Activated CD4-positive, alpha-beta T cell treated with anti-CD3 and anti-CD28 coated beads, Interleukin-2, amount 50 U/mL, for 4 hours (primary cell): ENCODE results near the gene TRAF6.
"Not testable (repeated sequence)": the region's sequence is repeated elsewhere in the genome, so short reads cannot be mapped to it uniquely, and the experiment has no call there.

ENCODE experiments used
- DNase-seq, 2 experiments: peaks; one replicate each; pipeline ENCODE4 v3.0.0-alpha.2; 2020

TRAF6 gene

GRCh38 chr11:36492724-36493304, 17.3 kb downstream of the TRAF6 start:
- no peak for DNase-seq

- no peak for DNase-seq
Measured at GRCh38 chr11:36490026-36490806, 19.9 kb downstream of the TRAF6 start.

GRCh38 chr11:36488096-36488495, 22.0 kb downstream of the TRAF6 start:
- no peak for DNase-seq

DNA sequence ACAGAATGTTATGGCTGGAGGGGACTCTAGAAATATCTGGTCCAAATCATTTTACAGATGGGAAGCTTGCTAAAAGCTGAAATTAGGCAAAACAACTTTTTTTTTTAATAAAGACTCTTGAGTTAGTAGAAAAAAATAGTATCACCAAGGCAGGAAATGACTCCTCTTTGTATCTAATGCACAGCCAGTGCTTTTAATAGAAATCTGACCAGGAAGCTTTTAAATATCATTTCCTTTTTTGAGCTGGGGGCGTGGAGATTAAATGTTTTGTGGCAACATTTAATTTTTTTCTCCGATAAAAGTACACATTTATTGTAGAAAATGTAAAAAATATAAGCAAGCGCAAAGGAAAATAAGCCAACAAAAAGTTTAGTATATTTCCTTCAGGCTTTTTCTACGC, 22.5 kb downstream of the TRAF6 start:
- DNase-seq: no peak

- DNase-seq: no peak
Measured at GRCh38 chr11:36485298-36486002, 24.6 kb downstream of the TRAF6 start.

- not testable (repeated sequence) for DNase-seq
Measured at GRCh38 chr11:36483042-36483441, 27.0 kb downstream of the TRAF6 start.

DNA sequence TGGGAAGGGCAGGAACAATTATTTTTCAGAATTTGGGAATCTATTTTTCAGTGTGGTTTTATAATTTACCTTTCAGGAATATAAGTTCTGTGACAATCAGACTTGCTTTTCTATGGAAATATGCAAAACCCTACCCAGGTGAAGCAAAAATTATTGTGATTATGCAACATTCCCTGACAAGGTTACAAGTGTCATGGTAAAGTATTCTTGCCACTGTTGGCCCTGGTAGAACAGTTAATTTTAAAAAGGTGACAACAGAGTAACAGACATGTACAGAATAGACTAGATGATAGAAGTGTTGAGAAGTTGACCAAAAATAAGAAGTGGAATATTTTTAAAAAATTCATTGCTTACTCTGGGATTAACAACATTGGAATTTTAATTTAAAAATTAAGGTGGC, 29.2 kb downstream of the TRAF6 start:
- no peak for DNase-seq

DNA sequence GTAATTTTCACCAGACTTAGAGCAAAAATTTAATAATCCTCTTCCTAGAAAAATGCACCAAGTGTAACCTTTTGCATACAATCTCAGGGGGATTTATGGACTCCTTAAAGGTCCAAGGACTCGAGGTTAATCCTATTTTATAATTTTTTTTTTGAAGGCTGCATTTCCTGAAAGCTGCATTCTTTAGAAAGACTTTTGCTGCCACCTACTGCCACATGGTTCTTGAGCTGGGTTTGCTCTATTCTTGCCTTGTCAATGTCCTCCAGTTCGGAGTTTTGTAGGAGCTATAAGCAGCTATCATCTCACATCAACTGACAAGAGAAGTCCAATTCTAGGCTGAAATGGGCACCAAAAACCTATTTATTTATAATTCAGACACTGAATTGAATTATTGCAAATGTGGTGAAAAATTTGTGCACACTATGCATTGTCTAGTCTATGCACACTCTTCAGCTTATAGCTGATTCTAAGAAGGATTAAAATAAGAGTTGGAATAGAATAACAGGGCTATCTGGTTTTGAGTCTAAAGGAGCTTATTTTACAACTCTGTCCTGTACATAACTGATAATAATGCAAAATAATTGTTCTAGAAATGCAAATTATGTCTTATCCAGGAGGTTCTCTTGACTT, 31.3 kb downstream of the TRAF6 start:
- no peak for DNase-seq

- DNase-seq: no peak
Measured at GRCh38 chr11:36475192-36475591, 34.9 kb downstream of the TRAF6 start.

GRCh38 chr11:36471577-36471976, 38.5 kb downstream of the TRAF6 start:
- DNase-seq: no peak

- DNase-seq: no peak
Measured at GRCh38 chr11:36469881-36470802, 39.9 kb downstream of the TRAF6 start.

GRCh38 chr11:36469063-36469462, 41.0 kb downstream of the TRAF6 start:
- no peak for DNase-seq

DNA sequence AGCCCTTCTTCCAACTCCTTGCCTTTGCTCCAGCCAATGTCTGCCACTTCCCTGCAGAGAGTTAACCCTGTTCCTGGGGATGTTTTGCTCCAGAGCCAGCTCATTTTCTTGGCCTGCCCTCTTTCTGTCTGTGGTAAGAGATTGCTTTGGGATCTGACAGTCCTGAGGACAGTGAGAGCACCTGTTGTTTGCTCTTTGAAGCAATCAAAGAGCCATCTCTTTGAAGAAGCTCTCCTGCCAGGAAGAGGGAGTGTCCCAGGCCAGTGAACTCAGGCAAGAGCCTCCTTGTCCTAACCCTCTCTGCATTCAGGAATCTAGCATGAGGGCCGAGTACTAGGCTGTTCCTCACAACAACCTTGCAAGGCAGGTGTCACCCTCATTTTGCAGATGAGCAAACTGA, 42.2 kb downstream of the TRAF6 start:
- no peak for DNase-seq

- no peak for DNase-seq
Measured at GRCh38 chr11:36467012-36467411, 43.1 kb downstream of the TRAF6 start.

- DNase-seq: no peak
Measured at GRCh38 chr11:36465449-36466163, 44.5 kb downstream of the TRAF6 start.

DNA sequence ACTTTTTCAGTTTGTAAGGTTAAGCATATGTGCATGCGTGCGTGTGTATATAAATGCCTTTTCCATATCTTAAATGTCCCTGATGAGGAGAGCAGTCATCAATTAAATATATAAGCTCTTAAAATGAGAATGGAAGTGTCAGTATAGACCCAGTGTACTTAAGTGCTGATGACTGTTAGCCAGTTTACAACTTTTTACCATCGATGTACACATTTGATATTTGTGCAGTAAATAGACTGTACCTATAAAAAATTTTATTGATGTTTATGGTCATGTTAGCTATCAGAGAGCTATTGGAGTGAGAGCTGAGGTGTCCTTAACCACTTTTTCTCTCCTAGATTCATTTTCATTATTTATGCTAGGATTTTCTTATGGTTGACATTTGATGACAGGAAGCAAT, 45.4 kb downstream of the TRAF6 start:
- DNase-seq: no peak

GRCh38 chr11:36463781-36464180, 46.3 kb downstream of the TRAF6 start:
- DNase-seq: no peak

DNA sequence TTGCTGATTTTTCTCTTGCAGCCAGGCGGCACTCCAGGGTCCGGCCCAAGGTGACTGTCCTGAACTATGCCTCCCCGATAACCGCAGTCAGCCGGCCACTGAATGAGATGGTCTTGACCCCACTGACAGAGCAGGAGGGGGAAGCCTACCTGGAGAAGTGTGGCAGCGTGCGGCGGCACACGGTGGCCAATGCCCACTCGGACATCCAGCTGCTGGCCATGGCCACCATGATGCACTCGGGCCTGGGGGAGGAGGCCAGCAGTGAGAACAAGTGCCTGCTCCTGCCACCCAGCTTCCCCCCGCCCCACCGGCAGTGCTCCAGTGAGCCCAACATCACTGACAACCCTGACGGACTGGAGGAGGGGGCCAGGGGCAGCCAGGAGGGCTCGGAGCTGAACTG, 47.8 kb downstream of the TRAF6 start:
- DNase-seq: no peak

DNA sequence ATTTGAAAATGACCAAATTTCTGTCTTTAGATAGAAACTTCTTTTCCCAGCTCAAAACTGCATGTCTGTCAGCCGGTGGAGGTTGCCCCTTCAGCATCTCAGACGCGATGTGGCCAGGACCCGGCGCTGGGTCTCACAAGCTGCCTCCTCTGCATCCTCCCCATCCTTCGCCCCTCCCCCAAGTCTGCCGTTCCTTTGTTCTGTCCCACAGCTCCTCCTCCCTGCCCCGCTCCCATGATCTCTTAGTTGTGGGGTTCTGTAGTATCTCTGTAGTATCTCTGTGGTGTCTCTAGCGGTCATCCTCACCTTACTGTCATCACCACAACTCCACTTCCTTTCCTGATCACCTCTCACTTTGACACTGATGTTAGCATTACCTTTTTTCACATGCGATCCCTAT, 49.9 kb downstream of the TRAF6 start:
- DNase-seq: no peak

GRCh38 chr11:36459046-36459445, 51.0 kb downstream of the TRAF6 start:
- no peak for DNase-seq

- DNase-seq: no peak
Measured at GRCh38 chr11:36458129-36458915, 51.8 kb downstream of the TRAF6 start.
